ENCODE data around the gene PDZD8.

DNA sequence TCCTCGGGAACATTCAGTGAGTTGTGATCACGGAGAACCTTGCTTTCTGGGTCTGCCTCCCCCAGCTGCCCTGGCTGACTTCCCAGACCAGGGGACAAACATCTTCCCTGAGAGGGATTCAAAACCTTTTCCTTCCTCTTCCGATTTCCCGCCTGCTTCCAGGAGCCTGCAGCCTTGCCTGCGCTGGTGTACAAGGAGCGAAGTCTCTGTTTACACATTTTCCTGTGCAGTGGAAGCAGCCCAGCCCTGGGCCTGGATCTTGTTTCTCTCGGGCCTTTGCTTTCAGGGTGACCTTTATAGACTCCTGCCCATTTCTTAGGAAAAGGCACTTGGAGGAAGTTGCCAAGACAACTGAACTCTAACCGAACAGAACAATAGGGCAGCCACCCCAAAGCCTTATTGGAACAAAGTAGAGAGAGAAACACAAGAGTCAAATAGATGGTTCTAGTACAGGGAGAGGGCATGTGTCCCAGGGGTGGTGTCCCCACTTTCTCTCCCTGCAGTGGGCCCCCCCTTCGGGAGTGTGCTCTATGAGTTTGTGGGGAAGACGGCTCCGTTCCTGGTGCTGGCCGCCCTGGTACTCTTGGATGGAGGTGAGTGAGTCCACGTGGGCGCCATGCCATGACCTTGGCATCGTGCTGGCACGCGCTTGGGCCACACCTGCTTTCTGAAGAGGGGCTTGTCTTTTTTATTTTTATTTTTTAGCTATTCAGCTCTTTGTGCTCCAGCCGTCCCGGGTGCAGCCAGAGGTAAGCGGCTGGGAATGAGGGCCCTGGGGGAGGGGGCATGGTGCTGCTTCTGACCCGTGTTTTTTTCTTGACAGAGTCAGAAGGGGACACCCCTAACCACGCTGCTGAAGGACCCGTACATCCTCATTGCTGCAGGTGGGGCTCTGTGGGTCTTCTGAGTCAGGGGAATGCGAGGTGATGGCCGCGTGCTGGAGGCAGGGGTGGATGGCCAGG, 120.2 kb downstream of the PDZD8 start:
- TF ChIP-seq, protein P1, sequence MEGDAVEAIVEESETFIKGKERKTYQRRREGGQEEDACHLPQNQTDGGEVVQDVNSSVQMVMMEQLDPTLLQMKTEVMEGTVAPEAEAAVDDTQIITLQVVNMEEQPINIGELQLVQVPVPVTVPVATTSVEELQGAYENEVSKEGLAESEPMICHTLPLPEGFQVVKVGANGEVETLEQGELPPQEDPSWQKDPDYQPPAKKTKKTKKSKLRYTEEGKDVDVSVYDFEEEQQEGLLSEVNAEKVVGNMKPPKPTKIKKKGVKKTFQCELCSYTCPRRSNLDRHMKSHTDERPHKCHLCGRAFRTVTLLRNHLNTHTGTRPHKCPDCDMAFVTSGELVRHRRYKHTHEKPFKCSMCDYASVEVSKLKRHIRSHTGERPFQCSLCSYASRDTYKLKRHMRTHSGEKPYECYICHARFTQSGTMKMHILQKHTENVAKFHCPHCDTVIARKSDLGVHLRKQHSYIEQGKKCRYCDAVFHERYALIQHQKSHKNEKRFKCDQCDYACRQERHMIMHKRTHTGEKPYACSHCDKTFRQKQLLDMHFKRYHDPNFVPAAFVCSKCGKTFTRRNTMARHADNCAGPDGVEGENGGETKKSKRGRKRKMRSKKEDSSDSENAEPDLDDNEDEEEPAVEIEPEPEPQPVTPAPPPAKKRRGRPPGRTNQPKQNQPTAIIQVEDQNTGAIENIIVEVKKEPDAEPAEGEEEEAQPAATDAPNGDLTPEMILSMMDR (IDR thresholded peaks at IDR 0.05) = no peak
- no peak for TF ChIP-seq POLR2A (IDR thresholded peaks at IDR 0.05)
- no peak for TF ChIP-seq EP300 (IDR thresholded peaks at IDR 0.05)
